ENCODE results near the gene NRG3.
"Not testable (repeated sequence)": the region's sequence is repeated elsewhere in the genome, so short reads cannot be mapped to it uniquely, and the experiment has no call there.

NRG3 gene

GRCh38 chr10:81959016-81959415, 84.0 kb downstream of the NRG3 start:
- DNase-seq (ENCODE audit: low read depth in 2 of 2): no peak

- DNase-seq (ENCODE audit: low read depth in 2 of 2): no peak
Observed at GRCh38 chr10:81961451-81962184, 86.6 kb downstream of the NRG3 start.

- no peak for DNase-seq (ENCODE audit: low read depth in 2 of 2)
Observed at GRCh38 chr10:81963606-81964005, 88.6 kb downstream of the NRG3 start.

GRCh38 chr10:81967716-81968115, 92.7 kb downstream of the NRG3 start:
- no peak for DNase-seq (ENCODE audit: low read depth in 2 of 2)

GRCh38 chr10:81969136-81969535, 94.1 kb downstream of the NRG3 start:
- DNase-seq (ENCODE audit: low read depth in 2 of 2): no peak

GRCh38 chr10:81978238-81978637, 103.2 kb downstream of the NRG3 start:
- no peak for DNase-seq (ENCODE audit: low read depth in 2 of 2)

- no peak for DNase-seq (ENCODE audit: low read depth in 2 of 2)
Observed at GRCh38 chr10:81981724-81982123, 106.7 kb downstream of the NRG3 start.

GRCh38 chr10:81984428-81984827, 109.4 kb downstream of the NRG3 start:
- DNase-seq (ENCODE audit: low read depth in 2 of 2): no peak

GRCh38 chr10:81995254-81995653, 120.3 kb downstream of the NRG3 start:
- no peak for DNase-seq (ENCODE audit: low read depth in 2 of 2)

- no peak for DNase-seq (ENCODE audit: low read depth in 2 of 2)
Observed at GRCh38 chr10:81996927-81997326, 121.9 kb downstream of the NRG3 start.

- no peak for DNase-seq (ENCODE audit: low read depth in 2 of 2)
Observed at GRCh38 chr10:82020999-82021398, 146.0 kb downstream of the NRG3 start.

GRCh38 chr10:82027711-82028110, 152.7 kb downstream of the NRG3 start:
- no peak for DNase-seq (ENCODE audit: low read depth in 2 of 2)

GRCh38 chr10:82037076-82037475, 162.1 kb downstream of the NRG3 start:
- no peak for DNase-seq (ENCODE audit: low read depth in 2 of 2)

GRCh38 chr10:82038587-82038986, 163.6 kb downstream of the NRG3 start:
- no peak for DNase-seq (ENCODE audit: low read depth in 2 of 2)

- DNase-seq (ENCODE audit: low read depth in 2 of 2): no peak
Observed at GRCh38 chr10:82040336-82040735, 165.3 kb downstream of the NRG3 start.

- no peak for DNase-seq (ENCODE audit: low read depth in 2 of 2)
Observed at GRCh38 chr10:82041018-82041417, 166.0 kb downstream of the NRG3 start.

- DNase-seq (ENCODE audit: low read depth in 2 of 2): no peak
Observed at GRCh38 chr10:82056391-82056790, 181.4 kb downstream of the NRG3 start.

- not testable (repeated sequence) for DNase-seq (ENCODE audit: low read depth in 2 of 2)
Observed at GRCh38 chr10:82067192-82067591, 192.2 kb downstream of the NRG3 start.

GRCh38 chr10:82068501-82068900, 193.5 kb downstream of the NRG3 start:
- no peak for DNase-seq (ENCODE audit: low read depth in 2 of 2)

- no peak for DNase-seq (ENCODE audit: low read depth in 2 of 2)
Observed at GRCh38 chr10:82071231-82071630, 196.2 kb downstream of the NRG3 start.

- DNase-seq (ENCODE audit: low read depth in 2 of 2): no peak
Observed at GRCh38 chr10:82072124-82072523, 197.1 kb downstream of the NRG3 start.

GRCh38 chr10:82075605-82076004, 200.6 kb downstream of the NRG3 start:
- DNase-seq (ENCODE audit: low read depth in 2 of 2): no peak

- no peak for DNase-seq (ENCODE audit: low read depth in 2 of 2)
Observed at GRCh38 chr10:82084496-82084895, 209.5 kb downstream of the NRG3 start.

GRCh38 chr10:82084904-82085303, 209.9 kb downstream of the NRG3 start:
- DNase-seq (ENCODE audit: low read depth in 2 of 2): no peak
